ENCODE measurements around the gene HMCN2. TPM values are rescaled to one million over a fixed set of nuclear protein-coding genes. Genes with fewer than 3 reads are reported as not detected.

HMCN2 gene
- polyA plus RNA-seq, 1 of the 3 experiments (the other 2 are of a cell fraction) = 0.15 TPM

- no peaks in the 10 kb centered on the region for H3K9me3 ChIP-seq
- ChIA-PET POLR2A (no interaction called here), CTCF (interaction anchor here (3.3 to 28.4 kb wide), 2 partner anchors 17 to 205 kb away, joined by 13 to 520 read pairs; no protein-coding TSS in a partner anchor)
- no peak overlapping the region for H3K9ac ChIP-seq
- H3K27me3 ChIP-seq (ENCODE audit: insufficient read depth) = no peaks in the 10 kb centered on the region
- WGBS (ENCODE audit: low lambda C conversion rate) = 80% methylated on average over 9 of the region's 9 CpGs
- DNase-seq = no peak
- H4K20me1 ChIP-seq (ENCODE audit: insufficient read depth) = no peaks in the 10 kb centered on the region
- H3K4me2 ChIP-seq = no peak overlapping the region
- no peak overlapping the region for H2AFZ ChIP-seq (ENCODE audit: low read depth)
- no peak overlapping the region for H3K27ac ChIP-seq (ENCODE audit: low read depth in 2 of 2, low read length in 1 of 2)
- H3K4me3 ChIP-seq (ENCODE audit: low read depth in 2 of 2, low read length in 1 of 2) = no peak overlapping the region
- TF ChIP-seq TEAD4 (IDR thresholded peaks at IDR 0.05; ENCODE audit: borderline replicate concordance, insufficient read depth) = no peak
- TF ChIP-seq JUND (IDR thresholded peaks at IDR 0.05) = no peak
- no peak for TF ChIP-seq FOSL2 (IDR thresholded peaks at IDR 0.05; ENCODE audit: borderline replicate concordance, low read depth)
- TF ChIP-seq SMC3 (IDR thresholded peaks at IDR 0.05; ENCODE audit: low read depth, low read length) = no peak
- no peak for TF ChIP-seq NRF1 (IDR thresholded peaks at IDR 0.05; ENCODE audit: low read depth, low read length)
- no peak for TF ChIP-seq MEF2A (IDR thresholded peaks at IDR 0.05; ENCODE audit: borderline replicate concordance, low read depth)
- TF ChIP-seq NFIC (IDR thresholded peaks at IDR 0.05; ENCODE audit: borderline replicate concordance) = no peak
- no peak for TF ChIP-seq FOXM1 (IDR thresholded peaks at IDR 0.05; ENCODE audit: low read depth)
- TF ChIP-seq MAX (IDR thresholded peaks at IDR 0.05; ENCODE audit: low read depth) = no peak
- TF ChIP-seq USF2 (IDR thresholded peaks at IDR 0.05; ENCODE audit: borderline replicate concordance, low read depth, low read length) = no peak
- TF ChIP-seq REST (IDR thresholded peaks at IDR 0.05; ENCODE audit: low read depth, low read length) = no peak
- TF ChIP-seq TCF12 (IDR thresholded peaks at IDR 0.05) = no peak
- TF ChIP-seq EP300 (IDR thresholded peaks at IDR 0.05; ENCODE audit: borderline replicate concordance in 1 of 2, low read depth in 1 of 2, low read length in 1 of 2) = no peak
- TF ChIP-seq CTCF (IDR thresholded peaks at IDR 0.05) = no peak
- TF ChIP-seq RXRA (IDR thresholded peaks at IDR 0.05; ENCODE audit: borderline replicate concordance, low read depth) = no peak
- TF ChIP-seq FOXJ3 (CRISPR knock-in tag; IDR thresholded peaks at IDR 0.05) = no peak
- no peak for TF ChIP-seq USF1 (IDR thresholded peaks at IDR 0.05; ENCODE audit: borderline replicate concordance, low read depth)
- no peak for TF ChIP-seq CHD2 (IDR thresholded peaks at IDR 0.05; ENCODE audit: low read length, partially characterized antibody)
- TF ChIP-seq ZBTB33 (IDR thresholded peaks at IDR 0.05; ENCODE audit: borderline replicate concordance, low read depth) = no peak
- no peak for TF ChIP-seq PBX3 (IDR thresholded peaks at IDR 0.05)
- peaks cover 0 to 3% of the 10 kb centered on the region in 2 experiments; a peak in 1 of 4 replicates for H3K4me1 ChIP-seq (ENCODE audit: control insufficient read depth in 1 of 2, insufficient read depth in 2 of 2, low read depth in 1 of 2, low read length in 1 of 2)
- no peaks in the 10 kb centered on the region for H3K9me2 ChIP-seq
- H3K79me2 ChIP-seq (ENCODE audit: insufficient read depth) = no peaks in the 10 kb centered on the region
- no peaks in the 10 kb centered on the region for H3F3A ChIP-seq (replicated peaks; ENCODE audit: insufficient read depth)
- H3K36me3 ChIP-seq (replicated peaks in 1 of 2; ENCODE audit: control insufficient read depth in 1 of 2, insufficient read depth in 2 of 2, low read length in 1 of 2) = no peaks in the 10 kb centered on the region
These were observed 212.6 kb downstream of the HMCN2 start for GRCh38 chr9:130478152-130478551.
